Measurements from ENCODE around the gene APH1B.

Gene APH1B

DNA sequence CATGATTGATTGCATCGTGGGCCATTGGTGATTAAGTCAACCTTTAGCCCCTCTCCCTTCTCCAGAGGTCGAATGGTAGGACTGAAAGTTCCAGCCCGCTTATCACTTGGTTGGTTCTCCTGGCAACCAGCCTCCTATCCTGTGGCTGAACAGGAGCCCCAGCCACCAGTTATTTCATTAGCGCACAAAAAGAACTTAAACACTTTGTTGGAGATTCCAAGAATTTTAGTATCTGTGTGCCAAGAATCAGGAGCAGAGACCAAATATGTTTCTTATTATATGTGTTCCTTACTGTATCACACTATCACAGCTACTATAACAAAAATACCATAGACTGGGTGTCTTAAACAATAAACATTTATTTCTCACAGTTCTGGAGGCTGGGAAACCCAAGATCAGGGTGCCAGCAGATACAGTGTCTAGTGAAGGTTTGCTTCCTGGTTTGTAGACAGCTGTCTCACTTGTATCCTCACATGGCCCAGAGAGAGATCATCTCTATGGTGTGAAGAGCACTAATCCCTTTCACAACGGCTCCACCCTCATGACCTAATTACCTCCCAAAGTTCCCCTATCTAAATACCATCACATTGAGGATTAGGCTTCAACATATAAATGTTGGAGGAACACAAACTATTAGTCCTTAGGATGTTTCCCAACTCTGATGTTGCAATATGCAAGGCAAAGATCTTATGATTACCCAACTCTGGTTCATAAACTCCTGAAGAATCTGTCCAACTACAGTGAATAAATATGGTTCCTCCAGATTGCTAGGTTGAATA is 30.5 kb upstream of the APH1B start:
- TF ChIP-seq, protein P1, sequence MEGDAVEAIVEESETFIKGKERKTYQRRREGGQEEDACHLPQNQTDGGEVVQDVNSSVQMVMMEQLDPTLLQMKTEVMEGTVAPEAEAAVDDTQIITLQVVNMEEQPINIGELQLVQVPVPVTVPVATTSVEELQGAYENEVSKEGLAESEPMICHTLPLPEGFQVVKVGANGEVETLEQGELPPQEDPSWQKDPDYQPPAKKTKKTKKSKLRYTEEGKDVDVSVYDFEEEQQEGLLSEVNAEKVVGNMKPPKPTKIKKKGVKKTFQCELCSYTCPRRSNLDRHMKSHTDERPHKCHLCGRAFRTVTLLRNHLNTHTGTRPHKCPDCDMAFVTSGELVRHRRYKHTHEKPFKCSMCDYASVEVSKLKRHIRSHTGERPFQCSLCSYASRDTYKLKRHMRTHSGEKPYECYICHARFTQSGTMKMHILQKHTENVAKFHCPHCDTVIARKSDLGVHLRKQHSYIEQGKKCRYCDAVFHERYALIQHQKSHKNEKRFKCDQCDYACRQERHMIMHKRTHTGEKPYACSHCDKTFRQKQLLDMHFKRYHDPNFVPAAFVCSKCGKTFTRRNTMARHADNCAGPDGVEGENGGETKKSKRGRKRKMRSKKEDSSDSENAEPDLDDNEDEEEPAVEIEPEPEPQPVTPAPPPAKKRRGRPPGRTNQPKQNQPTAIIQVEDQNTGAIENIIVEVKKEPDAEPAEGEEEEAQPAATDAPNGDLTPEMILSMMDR (IDR thresholded peaks at IDR 0.05; ENCODE audit: unreplicated experiment in 3 of 3): no peak
- Mint-ChIP-seq H3K36me3 (ENCODE audit: low read depth) (peaks cover 76% of the 10 kb centered on the region), H3K4me1 (peaks cover 12% of the 10 kb centered on the region)

DNA sequence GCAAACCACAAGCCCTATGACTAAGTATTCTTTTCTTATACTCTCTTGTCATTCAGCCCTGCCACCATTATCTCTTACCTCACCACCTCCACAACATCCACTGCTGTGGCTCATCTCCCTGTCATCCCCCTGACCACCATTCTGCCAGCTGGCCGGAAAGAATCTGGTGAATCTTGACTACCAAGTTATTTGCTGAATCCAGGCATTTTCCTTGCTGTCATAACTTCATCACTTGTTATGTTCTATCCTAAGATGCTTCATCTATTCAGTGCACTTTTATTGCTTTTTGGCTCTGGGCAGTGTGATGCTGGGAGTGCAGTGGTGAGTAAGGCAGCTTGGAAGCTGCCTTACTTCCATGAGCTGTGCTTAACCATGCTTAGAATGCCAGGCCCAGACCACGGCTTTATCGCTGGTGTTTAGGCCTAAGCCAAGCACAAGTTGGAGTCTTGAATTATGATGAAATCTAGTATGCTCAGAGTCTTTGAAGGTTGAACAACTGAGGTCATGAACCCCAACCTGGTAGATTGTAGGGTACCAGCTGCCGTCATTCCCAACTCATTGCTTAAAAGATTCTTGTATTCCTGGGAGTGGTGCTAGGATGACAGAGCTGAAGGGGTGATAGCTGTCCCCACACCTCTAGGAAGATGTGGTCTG is 27.0 kb upstream of the APH1B start:
- TF ChIP-seq, protein P1 (IDR thresholded peaks at IDR 0.05; ENCODE audit: unreplicated experiment in 3 of 3): no peak
- Mint-ChIP-seq H3K9me3 (no peaks in the 10 kb centered on the region), H3K4me1 (peaks cover 2% of the 10 kb centered on the region), H3K27ac (peak overlapping the region in 1 of 3 experiments; percentile 38), H3K36me3 (ENCODE audit: low read depth) (peaks cover 52% of the 10 kb centered on the region), H3K27me3 (ENCODE audit: low read depth) (no peaks in the 10 kb centered on the region), H3K4me3 (no peak overlapping the region)

More for the DNA sequence above, 30.5 kb upstream of the APH1B start:
- Mint-ChIP-seq H3K4me3 (no peak overlapping the region), H3K27ac (no peak overlapping the region), H3K9me3 (peaks cover 4% of the 10 kb centered on the region), H3K27me3 (ENCODE audit: low read depth) (no peaks in the 10 kb centered on the region)

DNA sequence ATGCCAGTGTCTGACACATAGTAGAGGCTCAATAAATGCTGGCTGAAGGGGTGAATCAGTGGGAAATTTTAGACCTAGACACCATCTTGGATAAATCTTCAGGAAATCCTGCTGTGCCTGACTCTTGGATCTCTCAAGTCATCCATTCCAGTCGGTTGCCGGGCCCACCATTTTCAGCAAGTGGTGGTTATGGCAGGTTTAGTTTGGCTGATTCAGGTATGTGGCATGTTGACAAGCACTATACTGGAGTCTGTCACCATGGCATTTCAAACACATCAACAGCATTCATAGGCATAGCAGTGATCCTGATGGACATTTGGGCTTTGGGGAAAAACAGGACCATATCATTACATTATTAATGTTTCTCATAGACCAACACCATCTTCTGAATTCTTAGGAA is 25.7 kb upstream of the APH1B start:
- H3K36me3 Mint-ChIP-seq (ENCODE audit: low read depth): peaks cover 48% of the 10 kb centered on the region
- TF ChIP-seq, protein P1 (IDR thresholded peaks at IDR 0.05; ENCODE audit: unreplicated experiment in 3 of 3): no peak
- no peaks in the 10 kb centered on the region for H3K27me3 Mint-ChIP-seq (ENCODE audit: low read depth)
- peaks cover 13% of the 10 kb centered on the region for H3K4me1 Mint-ChIP-seq
- H3K9me3 Mint-ChIP-seq: no peaks in the 10 kb centered on the region
- no peak overlapping the region for H3K4me3 Mint-ChIP-seq
- no peak overlapping the region for H3K27ac Mint-ChIP-seq

- TF ChIP-seq, protein P1 (IDR thresholded peaks at IDR 0.05; ENCODE audit: unreplicated experiment in 3 of 3): no peak
Observed at GRCh38 chr15:63252292-63252691, 25.1 kb upstream of the APH1B start.

DNA sequence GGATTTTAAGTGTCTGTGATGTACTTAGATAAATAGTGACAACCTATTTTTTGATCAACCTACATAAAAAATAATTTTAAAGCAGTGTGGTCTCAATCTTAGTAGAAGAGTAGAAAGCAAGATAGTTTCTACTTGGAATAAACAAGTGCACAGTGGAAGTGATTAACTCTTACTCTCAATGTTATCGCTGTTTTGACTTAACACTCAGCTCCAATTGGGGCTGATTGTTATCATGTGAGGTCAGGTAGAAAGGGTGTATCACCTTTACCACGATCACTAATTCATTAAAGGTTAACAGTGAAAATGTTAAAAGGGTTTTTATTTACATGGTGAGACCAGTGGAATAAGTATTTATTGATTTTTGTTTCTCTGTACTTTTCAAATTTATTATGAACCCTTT is 22.4 kb upstream of the APH1B start:
- TF ChIP-seq, protein P1 (IDR thresholded peaks at IDR 0.05; ENCODE audit: unreplicated experiment in 3 of 3): no peak
- Mint-ChIP-seq H3K27ac (peak overlapping the region in 2 of 3 experiments; percentile 62 to 66), H3K4me1 (peaks cover 16% of the 10 kb centered on the region), H3K9me3 (no peaks in the 10 kb centered on the region), H3K36me3 (ENCODE audit: low read depth) (peaks cover 48% of the 10 kb centered on the region), H3K4me3 (no peak overlapping the region), H3K27me3 (ENCODE audit: low read depth) (no peaks in the 10 kb centered on the region)

More at GRCh38 chr15:63252292-63252691, 25.1 kb upstream of the APH1B start:
- Mint-ChIP-seq H3K27me3 (ENCODE audit: low read depth) (no peaks in the 10 kb centered on the region), H3K4me1 (peaks cover 16% of the 10 kb centered on the region), H3K27ac (no peak overlapping the region), H3K36me3 (ENCODE audit: low read depth) (peaks cover 43% of the 10 kb centered on the region), H3K9me3 (no peaks in the 10 kb centered on the region), H3K4me3 (no peak overlapping the region)

Measured in nephron (organoid).